Vagina (tissue), 2 donors: ENCODE results near the gene ZMAT2. TPM values are rescaled to one million over a fixed set of nuclear protein-coding genes. Genes with fewer than 3 reads are reported as not detected.
"Not testable (repeated sequence)": the region's sequence is repeated elsewhere in the genome, so short reads cannot be mapped to it uniquely, and the experiment has no call there.

Experiments
- DNase-seq, 2 donors: peaks; one replicate each; pipeline ENCODE4 v3.0.0-alpha.2; 2017; ENCODE audit errors: extremely low spot score in 2 of 2
- H3K27ac ChIP-seq: fragments of 200-600 bp; sonication (generic); one replicate; pipeline ENCODE4 v1.5.1; 2019
- H3K27me3 ChIP-seq: fragments of 200-600 bp; sonication (generic); one replicate; pipeline ENCODE4 v1.5.1; 2019
- H3K36me3 ChIP-seq, 2 donors: fragments of 200-600 bp; sonication (generic); one replicate each; pipeline ENCODE4 v1.5.1; 2017 to 2019
- H3K4me1 ChIP-seq: fragments of 200-600 bp; sonication (generic); one replicate; pipeline ENCODE4 v1.5.1; 2019
- H3K4me3 ChIP-seq, 2 donors: fragments of 200-600 bp; sonication (generic); 1 replicate in 1 of 2; 2 replicates in 1 of 2; pipeline ENCODE4 v1.5.1; 2016 to 2019
- H3K9me3 ChIP-seq: fragments of 200-600 bp; sonication (generic); one replicate; pipeline ENCODE4 v1.5.1; 2019
- CTCF ChIP-seq, 3 experiments: fragments of 450-650 bp in 2 of 3; fragments of 200-600 bp in 1 of 3; sonication (generic) in 1 of 3; IDR thresholded peaks; one replicate each; pipeline ENCODE4 v1.5.1; 2017 to 2019; ENCODE audit warnings: antibody characterized with exemption in 3 of 3, mild to moderate bottlenecking in 2 of 3, moderate library complexity in 2 of 3
- POLR2A ChIP-seq, 2 donors: fragments of 450-650 bp; IDR thresholded peaks; one replicate each; pipeline ENCODE4 v1.6.1; 2017; ENCODE audit warnings: antibody characterized with exemption in 2 of 2, mild to moderate bottlenecking in 2 of 2, moderate library complexity in 2 of 2
- POLR2AphosphoS5 ChIP-seq, 2 donors: sonication (generic); formaldehyde crosslinking; IDR thresholded peaks; one replicate each; pipeline ENCODE4 v1.9.0; 2017; ENCODE audit warnings: antibody characterized with exemption in 2 of 2, mild to moderate bottlenecking in 2 of 2, low read depth in 1 of 2; ENCODE audit not compliant: insufficient read depth in 1 of 2
- intact Hi-C: fragments of 100-400 bp; cut with DNase I; formaldehyde crosslinking; loops from one replicate; pipeline ENCODE4 v1.15.1; 2023
- total RNA-seq: library from RNA; depleted of rRNA; stranded (reverse); fragments of >200 nt; gene quantifications from one replicate; pipeline ENCODE4 v1.2.3, GENCODE V29; 2016

Gene ZMAT2
- total RNA-seq, result 22.6 TPM

DNA sequence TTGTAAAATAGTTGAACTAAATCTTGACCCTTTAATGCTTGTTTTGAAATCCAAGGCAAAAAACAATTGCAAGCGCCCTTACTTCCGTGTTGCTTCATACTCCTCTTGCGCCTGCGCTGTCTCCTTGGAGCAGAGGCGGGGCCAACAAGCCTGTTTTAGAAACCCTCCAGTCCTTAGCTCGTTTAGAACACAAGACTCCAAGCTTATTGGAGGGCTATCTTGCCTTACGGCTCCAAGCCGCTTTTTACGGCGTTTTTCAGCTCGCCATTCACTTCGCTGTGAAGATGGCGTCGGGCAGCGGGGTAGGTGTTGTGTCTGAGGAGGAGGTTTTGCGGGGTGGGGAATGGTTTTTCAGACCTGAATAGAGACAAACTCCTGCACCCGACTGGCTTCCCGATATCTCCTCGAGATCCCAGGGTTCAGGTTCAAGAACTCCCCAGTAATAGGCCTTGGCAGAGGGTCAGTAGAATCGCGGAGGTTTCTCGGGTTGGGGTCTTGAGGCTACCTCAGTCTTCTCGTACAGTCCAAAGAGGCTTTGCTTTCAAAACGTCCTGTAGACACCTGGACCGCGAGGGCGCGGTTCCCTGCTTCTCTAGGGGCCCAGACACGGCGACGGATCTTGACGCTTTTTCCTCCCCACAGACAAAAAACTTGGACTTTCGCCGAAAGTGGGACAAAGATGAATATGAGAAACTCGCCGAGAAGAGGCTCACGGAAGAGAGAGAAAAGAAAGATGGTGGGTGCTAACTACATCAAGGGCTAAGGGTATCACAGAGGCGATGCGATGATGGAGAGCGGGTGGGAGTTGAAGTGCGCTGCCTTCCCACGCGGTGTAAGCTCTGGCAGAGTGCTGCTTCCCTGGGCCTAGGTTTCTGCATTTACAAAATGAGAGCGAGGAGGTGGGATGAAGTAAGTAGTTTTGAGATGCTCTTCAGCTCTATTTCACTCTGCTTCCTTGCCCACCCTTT is at the start of gene ZMAT2:
Gene ZMAT2 (plus strand): TSS at position 271 of the 968 bp plus-strand sequence. CDS start 14 bp downstream, at position 285.
- peaks cover 15% of the 10 kb centered on the region for H3K4me1 ChIP-seq
- peak within 1 kb of the TSS; percentile 68 for H3K27ac ChIP-seq
- no peaks in the 10 kb centered on the region for H3K27me3 ChIP-seq
- H3K9me3 ChIP-seq, result no peaks in the 10 kb centered on the region
- no peak for TF ChIP-seq CTCF (IDR thresholded peaks at IDR 0.05)
- TF ChIP-seq POLR2A (IDR thresholded peaks at IDR 0.05), result peak in 1 of 2 donors; percentile 45
- TF ChIP-seq POLR2AphosphoS5 (IDR thresholded peaks at IDR 0.05; ENCODE audit: insufficient read depth in 1 of 2, low read depth in 1 of 2), result peak; percentile 73 to 99
- peak in 1 of 2 donors; percentile 96 for DNase-seq
- H3K4me3 ChIP-seq, result peak within 1 kb of the TSS; percentile 68 to 87
- peaks cover 3 to 77% of the 10 kb centered on the region in 2 donors for H3K36me3 ChIP-seq
- intact Hi-C loops, result no loop called here

DNA sequence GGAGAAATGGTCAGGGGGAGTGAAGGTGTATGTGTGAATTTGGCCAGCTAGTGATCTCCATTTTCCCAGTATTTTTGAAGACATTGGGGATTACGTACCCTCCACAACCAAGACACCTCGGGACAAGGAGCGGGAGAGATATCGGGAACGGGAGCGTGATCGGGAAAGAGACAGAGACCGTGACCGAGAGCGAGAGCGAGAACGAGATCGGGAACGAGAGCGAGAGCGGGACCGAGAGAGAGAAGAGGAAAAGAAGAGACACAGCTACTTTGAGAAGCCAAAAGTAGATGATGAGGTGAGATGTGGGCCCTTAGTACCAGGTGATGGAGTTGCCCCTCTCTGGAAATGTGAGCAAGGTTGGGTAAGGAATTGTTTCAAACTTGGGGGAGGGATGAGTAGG is 41.4 kb upstream of the ZMAT2 start:
- no peak for DNase-seq
- intact Hi-C loops, result no loop called here
- TF ChIP-seq POLR2AphosphoS5 (IDR thresholded peaks at IDR 0.05; ENCODE audit: insufficient read depth in 1 of 2, low read depth in 1 of 2) (no peak), CTCF (IDR thresholded peaks at IDR 0.05) (no peak), POLR2A (IDR thresholded peaks at IDR 0.05) (no peak)
- Histone ChIP-seq H3K9me3 (no peaks in the 10 kb centered on the region), H3K27me3 (no peaks in the 10 kb centered on the region), H3K4me1 (no peaks in the 10 kb centered on the region), H3K4me3 (no peak overlapping the region), H3K27ac (no peak overlapping the region), H3K36me3 (peaks cover 6 to 90% of the 10 kb centered on the region in 2 donors)

GRCh38 chr5:140660371-140660770 is 39.9 kb upstream of the ZMAT2 start:
- H3K36me3 ChIP-seq, result peaks cover 0 to 75% of the 10 kb centered on the region in 2 donors
- H3K9me3 ChIP-seq, intact Hi-C loops, H3K4me3 ChIP-seq, H3K4me1 ChIP-seq, DNase-seq, H3K27me3 ChIP-seq, H3K27ac ChIP-seq: not testable (repeated sequence)

- H3K36me3 ChIP-seq, result peaks cover 0 to 44% of the 10 kb centered on the region in 2 donors
- intact Hi-C loops, result no loop called here
- H3K27me3 ChIP-seq, result no peaks in the 10 kb centered on the region
- H3K9me3 ChIP-seq, result no peaks in the 10 kb centered on the region
- H3K27ac ChIP-seq, result peak overlapping the region; percentile 78
- TF ChIP-seq POLR2AphosphoS5 (IDR thresholded peaks at IDR 0.05; ENCODE audit: insufficient read depth in 1 of 2, low read depth in 1 of 2), result no peak
- no peak for TF ChIP-seq CTCF (IDR thresholded peaks at IDR 0.05)
- no peak for TF ChIP-seq POLR2A (IDR thresholded peaks at IDR 0.05)
- peaks cover 25% of the 10 kb centered on the region for H3K4me1 ChIP-seq
- H3K4me3 ChIP-seq, result peak overlapping the region; percentile 76 to 86
- no peak for DNase-seq
Observed at GRCh38 chr5:140664030-140664358, 36.3 kb upstream of the ZMAT2 start.

- peak within 1 kb of the TSS; percentile 78 for H3K27ac ChIP-seq
- peak within 1 kb of the TSS; percentile 76 to 86 for H3K4me3 ChIP-seq
- DNase-seq, result peak in 1 of 2 donors; percentile 97
- peaks cover 0 to 44% of the 10 kb centered on the region in 2 donors for H3K36me3 ChIP-seq
- no peaks in the 10 kb centered on the region for H3K27me3 ChIP-seq
- no peaks in the 10 kb centered on the region for H3K9me3 ChIP-seq
- intact Hi-C loops, result no loop called here
- peaks cover 25% of the 10 kb centered on the region for H3K4me1 ChIP-seq
- TF ChIP-seq POLR2A (IDR thresholded peaks at IDR 0.05) (peak in 1 of 2 donors; percentile 65), POLR2AphosphoS5 (IDR thresholded peaks at IDR 0.05; ENCODE audit: insufficient read depth in 1 of 2, low read depth in 1 of 2) (peak; percentile 95 to 96), CTCF (IDR thresholded peaks at IDR 0.05) (no peak)
Observed at GRCh38 chr5:140664359-140665119, 35.7 kb upstream of the ZMAT2 start, which contains the start of gene WDR55. WDR55 (plus strand) TSS chr5:140664904; CDS start chr5:140664913, 9 bp downstream.

DNA sequence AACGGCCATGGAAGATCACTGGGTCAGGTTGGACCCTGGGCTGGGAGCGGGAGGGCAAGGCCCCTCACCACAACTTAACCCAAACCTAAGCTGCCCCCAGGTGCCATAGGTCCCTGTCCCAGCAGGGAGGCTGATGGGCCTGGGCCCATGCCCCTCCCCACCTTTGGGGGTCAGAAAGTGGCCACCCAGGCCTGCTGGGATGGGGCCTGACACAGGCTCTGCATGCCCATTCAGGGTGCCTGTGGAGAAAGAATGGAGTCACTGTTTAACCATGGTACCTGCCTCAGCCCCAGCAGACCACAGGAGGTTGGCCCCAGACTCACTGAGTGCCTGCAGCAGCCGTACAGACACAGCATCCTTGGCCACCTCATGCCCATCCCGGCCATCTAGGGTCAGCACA is 29.2 kb upstream of the ZMAT2 start:
- H3K4me3 ChIP-seq, H3K27me3 ChIP-seq, intact Hi-C loops, H3K9me3 ChIP-seq, H3K27ac ChIP-seq, DNase-seq: not testable (repeated sequence)
- peaks cover 0 to 47% of the 10 kb centered on the region in 2 donors for H3K36me3 ChIP-seq
- H3K4me1 ChIP-seq, result peaks cover 22% of the 10 kb centered on the region
